Natural killer cell (primary cell): Measurements from ENCODE around the gene SLC2A2. TPM values are rescaled to one million over a fixed set of nuclear protein-coding genes. Genes with fewer than 3 reads are reported as not detected.

Source experiments
- ATAC-seq, 3 donors: fragments of 150-1000 bp in 2 of 3; fragments of 200-7000 bp in 1 of 3; cut with Tn5 transposase; 1 replicate in 1 of 3; 2 replicates in 2 of 3; pipeline ENCODE4 v1.10.0; 2021; ENCODE audit warnings: mild to moderate bottlenecking in 2 of 3, moderate library complexity in 2 of 3
- DNase-seq, 2 donors: peaks; one replicate each; pipeline versions ENCODE4 v3.0.0 to v3.0.0-alpha.2; 2013 to 2021; ENCODE audit warnings: mixed read lengths in 1 of 2
- H3K27ac ChIP-seq: one replicate; pipeline ENCODE4 v1.5.1; 2013; ENCODE audit warnings: mild to moderate bottlenecking, low read length
- H3K27me3 ChIP-seq: one replicate; pipeline ENCODE4 v1.6.1; 2013; ENCODE audit warnings: low read length; ENCODE audit not compliant: control insufficient read depth, insufficient read depth
- H3K36me3 ChIP-seq: one replicate; pipeline ENCODE4 v1.6.1; 2013; ENCODE audit warnings: low read length; ENCODE audit not compliant: control insufficient read depth, insufficient read depth
- H3K4me1 ChIP-seq: one replicate; pipeline ENCODE4 v1.6.1; 2013; ENCODE audit warnings: low read length; ENCODE audit not compliant: control insufficient read depth, insufficient read depth
- H3K4me3 ChIP-seq: one replicate; pipeline ENCODE4 v1.5.1; 2013; ENCODE audit warnings: low read length
- H3K9me3 ChIP-seq: one replicate; pipeline ENCODE4 v1.6.1; 2013; ENCODE audit warnings: low read length; ENCODE audit not compliant: control insufficient read depth, insufficient read depth
- H3K27ac Mint-ChIP-seq, 2 donors: one replicate each; pipeline ENCODE4 v1.8.0; 2022; ENCODE audit warnings: mild to moderate bottlenecking in 2 of 2, mixed read lengths in 2 of 2, moderate library complexity in 1 of 2
- H3K27me3 Mint-ChIP-seq, 2 donors: one replicate each; pipeline ENCODE4 v1.8.0; 2022; ENCODE audit warnings: low read depth in 2 of 2, mixed read lengths in 2 of 2
- H3K36me3 Mint-ChIP-seq: one replicate; pipeline ENCODE4 v1.8.0; 2022; ENCODE audit warnings: mixed read lengths
- H3K4me1 Mint-ChIP-seq, 2 donors: one replicate each; pipeline ENCODE4 v1.8.0; 2022; ENCODE audit warnings: mixed read lengths in 2 of 2
- H3K4me3 Mint-ChIP-seq: one replicate; pipeline ENCODE4 v1.8.0; 2022; ENCODE audit warnings: mild to moderate bottlenecking, moderate library complexity, mixed read lengths
- H3K9me3 Mint-ChIP-seq, 2 donors: one replicate each; pipeline ENCODE4 v1.8.0; 2022; ENCODE audit warnings: mixed read lengths in 2 of 2
- WGBS: methylation state at CpG from one replicate; pipeline ENCODE4 v1.1.7; 2013; ENCODE audit warnings: missing lambda C conversion rate; ENCODE audit not compliant: insufficient coverage; 5-methylcytosine and 5-hydroxymethylcytosine counted together
- intact Hi-C: fragments of 100-400 bp; cut with micrococcal nuclease; formaldehyde crosslinking; loops from one replicate; pipeline ENCODE4 v1.14.2; 2022
- total RNA-seq, 4 donors: library from RNA; stranded (reverse); fragments of 120-200 nt in 1 of 4; gene quantifications; one replicate each; pipeline versions ENCODE4 v1.2.3 to v1.2.4, GENCODE V29; 2013 to 2022
- TF ChIP-seq, protein P1 (sequence below): fragments of 200-600 bp; IDR thresholded peaks from one replicate; pipeline ENCODE4 v1.8.0; 2022; ENCODE audit warnings: antibody characterized with exemption

Gene SLC2A2
- total RNA-seq, 3 donors from 2014 or later (not counting 1 experiment from before 2014, with no cell fraction given), result not detected

DNA sequence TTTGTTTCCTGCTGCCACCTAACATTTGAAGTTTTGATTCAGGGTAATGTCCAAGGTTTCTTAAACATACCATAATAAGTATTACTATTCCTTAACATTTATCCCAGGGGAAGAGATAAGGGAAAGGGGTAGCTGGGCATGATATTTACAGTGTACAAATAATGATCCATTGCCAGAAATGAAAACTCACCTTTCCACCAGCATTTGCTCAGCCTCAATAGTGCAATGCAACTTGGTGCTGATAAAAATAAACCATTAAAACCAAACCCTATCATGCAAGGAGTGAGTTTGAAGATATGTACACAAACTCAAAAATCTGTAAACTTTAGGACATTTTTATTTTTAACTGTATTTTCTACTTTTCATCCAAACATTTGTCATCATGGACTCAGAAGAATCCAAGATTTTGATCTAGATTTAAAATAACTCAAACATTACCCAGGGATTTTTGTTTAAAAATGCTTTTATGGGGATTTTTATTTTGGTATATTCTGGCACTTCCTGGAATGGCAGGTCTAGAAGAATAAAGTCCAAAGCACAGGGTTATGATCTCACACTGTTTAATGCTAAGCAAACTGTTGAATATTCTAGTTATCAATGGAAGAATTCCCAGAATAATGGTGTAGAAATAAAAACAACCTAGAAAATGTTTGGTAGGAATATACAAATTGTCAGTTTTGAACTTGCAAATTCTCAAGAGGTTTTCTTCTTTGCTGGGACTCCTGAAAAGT lies 32.5 kb upstream of the SLC2A2 start:
- Mint-ChIP-seq H3K9me3 (no peaks in the 10 kb centered on the region), H3K4me3 (no peak overlapping the region), H3K27ac (no peak overlapping the region), H3K27me3 (no peaks in the 10 kb centered on the region), H3K36me3 (peaks cover 8% of the 10 kb centered on the region), H3K4me1 (no peaks in the 10 kb centered on the region)
- ATAC-seq, result no peak
- Histone ChIP-seq H3K4me3 (no peak overlapping the region), H3K9me3 (no peaks in the 10 kb centered on the region), H3K27me3 (no peaks in the 10 kb centered on the region), H3K4me1 (no peaks in the 10 kb centered on the region), H3K36me3 (peaks cover 8% of the 10 kb centered on the region), H3K27ac (no peak overlapping the region)
- DNase-seq, result no peak
- intact Hi-C loops, result no loop called here
- TF ChIP-seq, protein P1, sequence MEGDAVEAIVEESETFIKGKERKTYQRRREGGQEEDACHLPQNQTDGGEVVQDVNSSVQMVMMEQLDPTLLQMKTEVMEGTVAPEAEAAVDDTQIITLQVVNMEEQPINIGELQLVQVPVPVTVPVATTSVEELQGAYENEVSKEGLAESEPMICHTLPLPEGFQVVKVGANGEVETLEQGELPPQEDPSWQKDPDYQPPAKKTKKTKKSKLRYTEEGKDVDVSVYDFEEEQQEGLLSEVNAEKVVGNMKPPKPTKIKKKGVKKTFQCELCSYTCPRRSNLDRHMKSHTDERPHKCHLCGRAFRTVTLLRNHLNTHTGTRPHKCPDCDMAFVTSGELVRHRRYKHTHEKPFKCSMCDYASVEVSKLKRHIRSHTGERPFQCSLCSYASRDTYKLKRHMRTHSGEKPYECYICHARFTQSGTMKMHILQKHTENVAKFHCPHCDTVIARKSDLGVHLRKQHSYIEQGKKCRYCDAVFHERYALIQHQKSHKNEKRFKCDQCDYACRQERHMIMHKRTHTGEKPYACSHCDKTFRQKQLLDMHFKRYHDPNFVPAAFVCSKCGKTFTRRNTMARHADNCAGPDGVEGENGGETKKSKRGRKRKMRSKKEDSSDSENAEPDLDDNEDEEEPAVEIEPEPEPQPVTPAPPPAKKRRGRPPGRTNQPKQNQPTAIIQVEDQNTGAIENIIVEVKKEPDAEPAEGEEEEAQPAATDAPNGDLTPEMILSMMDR, result no peak

DNA sequence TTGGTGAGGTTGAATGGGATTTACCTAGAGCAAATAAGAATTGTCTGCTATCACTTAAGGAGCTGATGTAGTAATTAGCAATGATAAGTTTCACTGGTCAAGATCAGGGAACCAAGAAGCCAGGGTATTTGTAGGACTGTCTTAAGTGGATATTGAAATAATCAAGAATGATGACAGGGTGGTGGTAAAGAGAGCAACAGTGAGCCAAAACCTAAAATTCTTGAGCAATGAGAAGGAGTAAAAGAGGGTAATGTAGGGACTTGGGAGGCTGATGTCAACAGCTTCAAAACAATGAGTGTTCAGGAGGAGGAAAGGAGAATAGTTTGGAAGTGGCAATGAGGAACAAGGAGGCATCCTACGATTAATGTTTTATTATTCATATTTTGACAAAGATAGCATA lies 31.5 kb upstream of the SLC2A2 start:
- TF ChIP-seq, protein P1, result no peak
- H3K27ac Mint-ChIP-seq, result no peak overlapping the region
- H3K36me3 Mint-ChIP-seq, result peaks cover 8% of the 10 kb centered on the region
- no peaks in the 10 kb centered on the region for H3K9me3 Mint-ChIP-seq
- ATAC-seq, result no peak
- no peaks in the 10 kb centered on the region for H3K27me3 Mint-ChIP-seq
- H3K9me3 ChIP-seq, result no peaks in the 10 kb centered on the region
- H3K4me1 Mint-ChIP-seq, result no peaks in the 10 kb centered on the region
- no peaks in the 10 kb centered on the region for H3K4me1 ChIP-seq
- H3K4me3 Mint-ChIP-seq, result no peak overlapping the region
- no peak overlapping the region for H3K4me3 ChIP-seq
- intact Hi-C loops, result no loop called here
- H3K36me3 ChIP-seq, result no peaks in the 10 kb centered on the region
- no peak overlapping the region for H3K27ac ChIP-seq
- no peak for DNase-seq
- H3K27me3 ChIP-seq, result no peaks in the 10 kb centered on the region
- WGBS, result no CpG with 5 or more reads among the region's 1 CpG

DNA sequence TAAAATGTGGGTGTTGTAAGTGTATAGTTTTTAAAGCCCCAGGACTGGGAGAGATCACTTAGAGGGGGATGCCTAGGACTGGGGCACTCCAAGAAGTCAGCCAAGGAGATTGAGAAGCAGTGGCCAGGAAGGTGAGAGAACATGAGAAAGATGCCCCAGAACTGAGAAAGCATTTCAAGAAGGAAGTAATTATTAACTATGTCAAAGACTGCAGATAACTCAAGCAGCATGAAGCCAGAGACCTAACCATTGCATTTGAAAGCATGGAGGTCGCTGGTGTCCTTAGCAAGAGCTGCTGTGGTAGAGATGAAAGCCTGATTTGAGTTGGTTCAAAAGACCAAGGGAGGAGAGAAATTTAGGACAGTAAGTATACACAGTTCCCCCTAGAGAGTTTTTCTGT lies 30.6 kb upstream of the SLC2A2 start:
- TF ChIP-seq, protein P1, result no peak
- Mint-ChIP-seq H3K36me3 (peaks cover 4% of the 10 kb centered on the region), H3K4me1 (no peaks in the 10 kb centered on the region), H3K27ac (no peak overlapping the region), H3K4me3 (no peak overlapping the region), H3K9me3 (no peaks in the 10 kb centered on the region), H3K27me3 (peaks cover 0 to under 1% of the 10 kb centered on the region in 2 donors)
- no peak for ATAC-seq
- WGBS, result 100% methylated on average over 1 of the region's 1 CpG
- no peak for DNase-seq
- H3K27ac ChIP-seq, result no peak overlapping the region
- no peaks in the 10 kb centered on the region for H3K36me3 ChIP-seq
- no peak overlapping the region for H3K4me3 ChIP-seq
- H3K9me3 ChIP-seq, result no peaks in the 10 kb centered on the region
- intact Hi-C loops, result no loop called here
- no peaks in the 10 kb centered on the region for H3K4me1 ChIP-seq
- no peaks in the 10 kb centered on the region for H3K27me3 ChIP-seq

DNA sequence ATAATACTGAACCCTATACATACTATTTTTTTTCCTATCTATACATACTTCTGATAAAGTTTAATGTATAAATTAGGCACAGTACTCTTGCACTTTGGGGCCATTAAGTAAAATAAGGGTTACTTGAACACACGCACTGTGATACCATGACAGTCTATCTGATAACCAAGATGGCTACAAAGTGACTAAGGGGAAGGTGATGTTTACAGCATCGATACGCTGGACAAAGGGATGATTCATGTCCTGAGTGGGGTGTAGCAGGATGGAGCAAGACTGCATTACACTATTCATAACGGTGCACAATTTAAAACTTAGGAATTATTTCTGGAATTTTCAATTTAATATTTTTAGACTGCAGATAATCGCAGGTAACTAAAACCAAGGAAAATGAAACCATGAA lies 30.0 kb upstream of the SLC2A2 start:
- TF ChIP-seq, protein P1, result no peak
- H3K27me3 Mint-ChIP-seq, result peaks cover 0 to 4% of the 10 kb centered on the region in 2 donors
- intact Hi-C loops, result no loop called here
- Histone ChIP-seq H3K27me3 (no peaks in the 10 kb centered on the region), H3K4me1 (no peaks in the 10 kb centered on the region), H3K27ac (no peak overlapping the region), H3K36me3 (no peaks in the 10 kb centered on the region), H3K4me3 (no peak overlapping the region), H3K9me3 (no peaks in the 10 kb centered on the region)
- H3K4me1 Mint-ChIP-seq, result no peaks in the 10 kb centered on the region
- no peak overlapping the region for H3K27ac Mint-ChIP-seq
- no peaks in the 10 kb centered on the region for H3K9me3 Mint-ChIP-seq
- no peak for ATAC-seq
- 90% methylated on average over 4 of the region's 5 CpGs for WGBS
- DNase-seq, result no peak
- H3K4me3 Mint-ChIP-seq, result no peak overlapping the region
- H3K36me3 Mint-ChIP-seq, result no peaks in the 10 kb centered on the region
